T-helper 1 cell treated with Interleukin-12 subunit alpha and Interleukin-12 subunit beta and Interleukin-4 antibody, amounts not matched to agents 30 ng/mL and 1 ng/mL, for 36 hours (primary cell): ENCODE data around the gene DIP2C. TPM values are rescaled to one million over a fixed set of nuclear protein-coding genes. Genes with fewer than 3 reads are reported as not detected.
"Not testable (repeated sequence)": the region's sequence is repeated elsewhere in the genome, so short reads cannot be mapped to it uniquely, and the experiment has no call there.

Experiments
- intact Hi-C: fragments of 100-400 bp; cut with micrococcal nuclease; formaldehyde crosslinking; loops from one replicate; pipeline ENCODE4 v1.15.1; 2024
- total RNA-seq: library from RNA; stranded (reverse); gene quantifications from 2 replicates; pipeline ENCODE4 v1.2.3, GENCODE V29; 2022

DIP2C gene
- total RNA-seq, 1 donor from 2014 or later: 2.8 TPM

- intact Hi-C loops: loop anchor here (2.0 kb wide), 1 partner anchor 50 kb away; no protein-coding TSS in a partner anchor
These were observed 406.4 kb downstream of the DIP2C start for GRCh38 chr10:283140-283479.

GRCh38 chr10:282294-283139 is 407.0 kb downstream of the DIP2C start:
- intact Hi-C loops: loop anchor here (2.0 kb wide), 1 partner anchor 50 kb away; no protein-coding TSS in a partner anchor

DNA sequence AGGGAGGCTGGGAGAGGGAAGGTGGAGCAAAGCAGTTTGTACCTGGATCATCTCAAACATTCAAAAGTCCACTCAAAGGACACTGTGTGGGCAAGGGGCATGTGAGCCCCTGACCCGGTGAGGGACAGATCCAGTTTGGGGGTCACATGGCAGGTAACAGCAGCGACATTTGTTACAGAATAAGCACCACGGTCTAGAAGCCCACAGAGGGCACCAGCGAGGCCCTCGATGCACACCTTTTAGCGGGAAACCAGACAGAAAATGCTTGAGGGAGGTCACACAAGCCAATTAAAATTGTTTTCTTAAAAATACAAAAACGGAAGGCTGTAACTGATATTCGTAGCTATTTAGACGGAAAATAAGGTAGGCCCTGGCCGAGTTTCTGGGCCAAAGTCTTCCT is 409.8 kb downstream of the DIP2C start:
- intact Hi-C loops: no loop called here

GRCh38 chr10:279232-279631 is 410.2 kb downstream of the DIP2C start:
- intact Hi-C loops: no loop called here

DNA sequence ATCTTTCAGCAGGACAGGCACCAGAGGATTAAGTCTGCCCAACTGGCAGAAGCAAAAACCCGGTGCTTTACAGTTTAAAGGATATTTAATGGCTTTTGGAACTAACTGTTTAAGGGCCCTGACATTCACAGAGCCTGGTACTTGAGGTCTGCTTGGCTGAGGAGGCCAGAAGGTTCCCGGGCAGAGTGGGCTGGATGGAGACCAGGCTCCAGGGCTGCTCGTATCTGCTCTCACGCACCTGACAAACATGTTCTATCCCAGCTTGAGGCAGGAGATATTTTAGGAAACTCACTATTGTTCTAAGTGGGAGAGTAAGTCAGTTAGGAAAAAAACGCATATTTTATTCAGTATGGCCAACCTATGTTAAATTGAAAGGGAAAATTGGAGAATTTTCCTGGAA is 410.8 kb downstream of the DIP2C start:
- intact Hi-C loops: no loop called here

GRCh38 chr10:277963-278362 is 411.5 kb downstream of the DIP2C start:
- intact Hi-C loops: no loop called here

DNA sequence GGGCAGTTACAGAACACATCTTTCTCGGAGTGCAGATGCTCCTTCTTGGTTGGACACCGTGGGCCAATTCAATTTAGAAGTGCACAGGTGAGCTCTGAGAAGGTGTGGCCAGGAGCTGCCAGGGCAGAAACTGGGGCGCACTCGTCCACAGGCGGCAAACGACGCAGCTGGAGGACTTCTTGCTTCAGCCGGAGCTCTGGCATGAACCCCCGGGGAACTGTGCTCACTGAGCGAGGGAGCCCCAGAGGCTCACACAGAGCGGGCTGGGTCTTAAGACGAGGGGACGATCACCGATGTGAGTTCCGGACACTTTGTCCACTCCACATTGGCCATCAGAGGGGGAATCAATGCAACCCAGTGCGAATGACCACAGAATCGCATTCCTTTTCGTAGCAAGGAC is 413.8 kb downstream of the DIP2C start:
- intact Hi-C loops: no loop called here

- intact Hi-C loops: no loop called here
These were observed 414.6 kb downstream of the DIP2C start for GRCh38 chr10:274866-275265.

DNA sequence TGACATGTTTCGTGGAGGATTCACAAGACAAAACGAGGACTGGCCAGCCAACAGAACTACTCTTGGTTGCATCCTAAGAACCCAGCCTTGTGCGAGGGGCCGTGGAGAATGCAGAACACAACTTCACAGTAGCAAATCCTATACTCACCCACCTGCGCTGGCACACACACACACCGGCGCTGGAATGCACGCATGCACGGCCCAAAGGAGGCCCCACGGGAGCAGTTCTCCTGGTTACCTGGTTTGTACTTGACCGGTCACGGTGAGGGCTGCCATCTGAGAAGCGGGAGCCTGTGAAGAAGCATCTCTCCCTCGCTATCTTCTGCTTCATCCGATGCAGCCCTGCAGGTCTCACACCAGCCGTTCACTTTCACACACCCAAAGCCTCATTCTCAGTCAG is 416.4 kb downstream of the DIP2C start:
- intact Hi-C loops: no loop called here

DNA sequence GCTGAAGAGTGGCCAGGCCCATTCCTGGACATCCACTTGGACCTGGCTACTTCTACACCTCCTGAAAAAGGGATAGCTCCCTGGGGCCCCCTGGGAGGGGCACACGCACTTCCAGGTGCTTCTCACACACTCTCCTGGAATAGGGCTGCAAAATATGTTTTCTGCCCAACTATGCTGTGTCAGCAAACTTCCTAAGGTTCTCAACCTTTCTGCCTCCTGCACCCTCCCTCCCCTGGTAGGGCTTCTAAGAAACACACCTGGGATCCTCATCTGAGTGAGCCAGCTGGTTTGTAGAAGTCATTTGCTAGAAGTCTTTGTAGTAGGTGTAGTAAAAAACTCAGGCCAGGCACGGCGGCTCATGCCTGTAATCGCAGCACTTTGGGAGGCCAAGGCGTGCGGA is 417.7 kb downstream of the DIP2C start:
- intact Hi-C loops: no loop called here

DNA sequence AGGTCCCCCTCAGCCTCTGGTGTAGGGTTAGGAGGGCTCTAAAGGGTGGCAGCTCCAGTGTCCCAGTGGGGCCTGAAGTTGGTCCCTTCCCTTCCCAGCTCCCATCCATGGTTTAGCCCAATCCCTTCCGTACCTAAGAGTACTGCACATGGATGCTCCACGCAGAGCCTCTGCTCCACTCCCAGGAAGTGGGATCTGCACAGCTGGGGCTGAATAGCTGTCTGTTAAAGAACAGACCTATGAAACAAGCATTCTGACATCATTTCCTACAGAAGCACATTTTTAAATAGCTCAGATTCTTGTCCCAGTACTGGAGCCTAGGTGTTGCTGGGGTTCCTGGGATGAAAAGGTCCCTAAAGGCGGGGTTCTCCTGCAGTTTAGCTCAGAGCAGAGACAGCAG is 418.3 kb downstream of the DIP2C start:
- intact Hi-C loops: no loop called here

GRCh38 chr10:269440-270074 is 419.9 kb downstream of the DIP2C start:
- intact Hi-C loops: no loop called here

GRCh38 chr10:267705-268104 is 421.8 kb downstream of the DIP2C start:
- intact Hi-C loops: no loop called here

GRCh38 chr10:266974-267425 is 422.5 kb downstream of the DIP2C start:
- intact Hi-C loops: no loop called here

- intact Hi-C loops: not testable (repeated sequence)
These were observed 423.5 kb downstream of the DIP2C start for GRCh38 chr10:265816-266588.

- intact Hi-C loops: not testable (repeated sequence)
These were observed 424.4 kb downstream of the DIP2C start for GRCh38 chr10:265074-265440.

DNA sequence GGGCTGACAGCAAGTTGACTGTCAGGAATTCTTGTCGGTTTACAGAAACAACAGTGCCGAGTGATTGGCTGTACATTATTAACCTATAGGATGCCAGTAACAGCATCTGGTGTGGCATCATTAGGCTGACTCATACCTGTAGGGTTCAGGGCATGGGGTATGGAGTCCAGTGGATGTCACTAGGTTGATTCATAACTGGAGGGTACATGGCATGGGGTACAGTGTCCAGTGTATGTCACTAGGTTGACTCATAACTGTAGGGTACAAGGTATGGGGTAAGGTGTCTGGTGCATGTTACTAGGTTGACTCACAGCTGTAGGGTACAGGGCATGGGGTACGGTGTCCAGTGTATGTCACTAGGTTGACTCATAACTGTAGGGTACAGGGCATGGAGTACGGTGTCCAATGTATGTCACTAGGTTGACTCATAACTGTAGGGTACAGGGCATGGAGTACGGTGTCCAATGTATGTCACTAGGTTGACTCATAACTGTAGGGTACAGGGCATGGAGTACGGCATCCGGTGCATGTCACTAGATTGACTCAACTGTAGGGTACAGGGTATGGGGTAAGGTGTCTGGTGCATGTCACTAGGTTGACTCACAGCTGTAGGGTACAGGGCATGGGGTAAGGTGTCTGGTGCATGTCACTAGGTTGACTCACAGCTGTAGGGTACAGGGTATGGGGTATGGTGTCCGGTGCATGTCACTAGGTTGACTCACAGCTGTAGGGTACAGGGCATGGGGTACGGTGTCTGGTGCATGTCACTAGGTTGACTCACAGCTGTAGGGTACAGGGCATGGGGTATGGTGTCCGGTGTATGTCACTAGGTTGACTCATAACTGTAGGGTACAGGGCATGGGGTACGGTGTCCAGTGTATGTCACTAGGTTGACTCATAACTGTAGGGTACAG is 425.1 kb downstream of the DIP2C start:
- intact Hi-C loops: not testable (repeated sequence)

- intact Hi-C loops: no loop called here
These were observed 428.5 kb downstream of the DIP2C start for GRCh38 chr10:260819-261429.

DNA sequence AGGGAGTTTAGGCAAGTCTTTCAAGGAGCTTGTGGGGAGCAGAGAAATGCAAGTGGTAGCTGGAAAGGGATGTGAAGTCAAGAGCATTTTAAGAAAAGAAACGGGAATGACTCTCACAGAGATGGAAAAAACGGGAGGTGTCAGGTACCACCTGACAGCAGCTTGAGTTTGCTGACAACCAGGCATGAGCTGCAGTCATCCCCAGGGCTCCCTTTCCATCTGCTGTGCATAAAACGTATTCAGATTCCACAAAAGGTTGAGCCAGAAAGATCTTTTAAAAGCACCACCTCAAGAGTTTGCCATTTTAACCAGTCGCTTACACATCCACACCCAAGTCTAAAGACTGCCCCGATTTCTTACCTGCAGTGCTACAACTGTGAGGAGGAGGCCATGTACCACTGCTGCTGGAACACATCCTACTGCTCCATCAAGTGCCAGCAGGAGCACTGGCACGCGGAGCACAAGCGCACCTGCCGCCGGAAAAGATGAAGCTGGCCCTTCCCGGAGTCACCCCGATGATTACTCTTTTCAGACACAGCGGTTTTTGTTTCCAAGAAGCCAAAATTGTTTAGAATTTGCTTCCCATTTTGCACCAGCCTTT is 437.4 kb downstream of the DIP2C start:
- intact Hi-C loops: no loop called here

- intact Hi-C loops: no loop called here
These were observed 441.2 kb downstream of the DIP2C start for GRCh38 chr10:248307-248706.
